H9 (cell line): Measurements from ENCODE around the gene TESK2. TPM values are rescaled to one million over a fixed set of nuclear protein-coding genes. Genes with fewer than 3 reads are reported as not detected.

Experiments used
- DNase-seq: peaks from one replicate; pipeline ENCODE4 v3.0.0-alpha.2; 2017
- H2AFZ ChIP-seq: one replicate; pipeline ENCODE4 v1.6.1; 2013; ENCODE audit warnings: mild to moderate bottlenecking, low read length, control low read depth, moderate library complexity
- H2AK5ac ChIP-seq: 2 replicates; pipeline ENCODE4 v1.6.1; 2013; ENCODE audit warnings: low read length, control low read depth, mixed read lengths; ENCODE audit not compliant: insufficient read length
- H2BK120ac ChIP-seq: one replicate; pipeline ENCODE4 v1.6.1; 2013; ENCODE audit warnings: low read depth, mild to moderate bottlenecking, low read length, control low read depth, inconsistent platforms; ENCODE audit not compliant: poor library complexity, severe bottlenecking
- H2BK12ac ChIP-seq: 2 replicates; pipeline ENCODE4 v1.6.1; 2013; ENCODE audit warnings: low read length, control low read depth, mixed read lengths, low read depth; ENCODE audit not compliant: insufficient read length
- H2BK15ac ChIP-seq: 2 replicates; pipeline ENCODE4 v1.6.1; 2013; ENCODE audit warnings: low read depth, low read length, control low read depth
- H2BK20ac ChIP-seq: one replicate; pipeline ENCODE4 v1.6.1; 2013; ENCODE audit warnings: low read depth, mild to moderate bottlenecking, low read length, control low read depth, inconsistent platforms; ENCODE audit not compliant: poor library complexity, severe bottlenecking
- H2BK5ac ChIP-seq: 2 replicates; pipeline ENCODE4 v1.6.1; 2013; ENCODE audit warnings: low read length, control low read depth, mixed read lengths; ENCODE audit not compliant: insufficient read length
- H3K14ac ChIP-seq: 2 replicates; pipeline ENCODE4 v1.6.1; 2013; ENCODE audit warnings: low read length, control low read depth; ENCODE audit not compliant: insufficient read depth
- H3K18ac ChIP-seq: 2 replicates; pipeline ENCODE4 v1.6.1; 2013; ENCODE audit warnings: low read depth, mild to moderate bottlenecking, mixed read lengths, low read length, control low read depth; ENCODE audit not compliant: insufficient read length
- H3K23ac ChIP-seq: 2 replicates; pipeline ENCODE4 v1.6.1; 2013; ENCODE audit warnings: low read length, control low read depth, mixed read lengths, low read depth; ENCODE audit not compliant: insufficient read length
- H3K23me2 ChIP-seq: 2 replicates; pipeline ENCODE4 v1.6.1; 2013; ENCODE audit warnings: low read depth, mild to moderate bottlenecking, mixed read lengths, low read length, control low read depth; ENCODE audit not compliant: insufficient read length, poor library complexity, severe bottlenecking
- H3K27ac ChIP-seq: 2 replicates; pipeline ENCODE4 v1.5.1; 2013; ENCODE audit warnings: low read length, control low read depth, mixed read lengths, low read depth; ENCODE audit not compliant: insufficient read length
- H3K27me3 ChIP-seq: 2 replicates; pipeline ENCODE4 v1.6.1; 2013; ENCODE audit warnings: low read length, control low read depth, inconsistent platforms; ENCODE audit not compliant: insufficient read depth
- H3K4ac ChIP-seq: 2 replicates; pipeline ENCODE4 v1.6.1; 2013; ENCODE audit warnings: low read depth, mild to moderate bottlenecking, control low read depth, inconsistent platforms, low read length, moderate library complexity
- H3K4me1 ChIP-seq: 2 replicates; pipeline ENCODE4 v1.6.1; 2013; ENCODE audit warnings: low read length, control low read depth, inconsistent platforms; ENCODE audit not compliant: insufficient read depth
- H3K4me2 ChIP-seq: 2 replicates; pipeline ENCODE4 v1.6.1; 2013; ENCODE audit warnings: low read length, control low read depth, mixed read lengths; ENCODE audit not compliant: insufficient read length, insufficient read depth
- H3K56ac ChIP-seq: 2 replicates; pipeline ENCODE4 v1.6.1; 2013; ENCODE audit warnings: low read depth, mild to moderate bottlenecking, mixed read lengths, low read length, control low read depth; ENCODE audit not compliant: insufficient read length
- H3K79me1 ChIP-seq: 2 replicates; pipeline ENCODE4 v1.6.1; 2013; ENCODE audit warnings: low read depth, mild to moderate bottlenecking, moderate library complexity, low read length, control low read depth, inconsistent platforms; ENCODE audit not compliant: insufficient read depth, poor library complexity, severe bottlenecking
- H3K79me2 ChIP-seq: 2 replicates; pipeline ENCODE4 v1.6.1; 2013; ENCODE audit warnings: low read length, control low read depth, inconsistent platforms; ENCODE audit not compliant: insufficient read depth
- H3K9ac ChIP-seq: 2 replicates; pipeline ENCODE4 v1.6.1; 2013; ENCODE audit warnings: low read length, control low read depth, mixed read lengths; ENCODE audit not compliant: insufficient read length; ENCODE audit errors: extremely low read depth
- H3K9me3 ChIP-seq: one replicate; pipeline ENCODE4 v1.6.1; 2013; ENCODE audit warnings: low read depth, low read length, inconsistent platforms; ENCODE audit not compliant: control insufficient read depth
- H3T11ph ChIP-seq: one replicate; pipeline ENCODE4 v1.6.1; 2013; ENCODE audit warnings: mild to moderate bottlenecking, low read length, control low read depth, inconsistent platforms
- H4K20me1 ChIP-seq: one replicate; pipeline ENCODE4 v1.6.1; 2013; ENCODE audit not compliant: control insufficient read depth, insufficient read length, insufficient read depth
- H4K5ac ChIP-seq: 2 replicates; pipeline ENCODE4 v1.6.1; 2013; ENCODE audit warnings: low read depth, mild to moderate bottlenecking, mixed read lengths, low read length, control low read depth; ENCODE audit not compliant: insufficient read length
- H4K8ac ChIP-seq: replicated peaks from 2 replicates; pipeline ENCODE4 v1.6.1; 2013; ENCODE audit warnings: low read length, control low read depth, mixed read lengths, low read depth; ENCODE audit not compliant: insufficient read length
- H4K91ac ChIP-seq: 2 replicates; pipeline ENCODE4 v1.6.1; 2013; ENCODE audit warnings: low read depth, mild to moderate bottlenecking, moderate library complexity, mixed read lengths, low read length, control low read depth; ENCODE audit not compliant: insufficient read length
- H3K27ac Mint-ChIP-seq, 3 experiments: 2 replicates in 2 of 3; 3 replicates in 1 of 3; pipeline ENCODE4 v1.8.0; 2020 to 2021; ENCODE audit warnings: mixed read lengths in 3 of 3, mild to moderate bottlenecking in 1 of 3, moderate library complexity in 1 of 3
- H3K27me3 Mint-ChIP-seq: 2 replicates; pipeline ENCODE4 v1.8.0; 2021; ENCODE audit warnings: low read depth, mild to moderate bottlenecking, moderate library complexity, mixed read lengths
- H3K36me3 Mint-ChIP-seq, 3 experiments: 2 replicates in 2 of 3; 3 replicates in 1 of 3; pipeline ENCODE4 v1.8.0; 2020 to 2021; ENCODE audit warnings: low read depth in 3 of 3, mixed read lengths in 3 of 3; ENCODE audit not compliant: insufficient read depth in 1 of 3
- H3K4me1 Mint-ChIP-seq, 2 experiments: 2 replicates each; pipeline ENCODE4 v1.8.0; 2020; ENCODE audit warnings: mixed read lengths in 2 of 2
- H3K4me3 Mint-ChIP-seq, 2 experiments: 2 replicates in 1 of 2; 3 replicates in 1 of 2; pipeline ENCODE4 v1.8.0; 2020 to 2021; ENCODE audit warnings: mild to moderate bottlenecking in 2 of 2, mixed read lengths in 2 of 2, moderate library complexity in 1 of 2
- H3K9me3 Mint-ChIP-seq, 2 experiments: 2 replicates in 1 of 2; 3 replicates in 1 of 2; pipeline ENCODE4 v1.8.0; 2020; ENCODE audit warnings: mild to moderate bottlenecking in 2 of 2, mixed read lengths in 2 of 2, moderate library complexity in 1 of 2
- CTCF ChIP-seq: fragments of 200-600 bp; sonication (generic); conservative IDR thresholded peaks from 3 replicates; pipeline ENCODE4 v1.8.0; 2021; ENCODE audit warnings: antibody characterized with exemption, mild to moderate bottlenecking
- WGBS: extraction: QIAGEN DNeasy Blood & Tissue Kit; methylation state at CpG from one replicate; pipeline ENCODE4 v1.1.7; 2013; ENCODE audit warnings: missing lambda C conversion rate, low lambda C conversion rate, mixed read lengths; ENCODE audit not compliant: insufficient read length; ENCODE audit errors: extremely low coverage; 5-methylcytosine and 5-hydroxymethylcytosine counted together
- total RNA-seq: library from RNA; stranded (reverse); gene quantifications from 2 replicates; pipeline ENCODE4 v1.2.1, GENCODE V29; 2021

TESK2 gene
- total RNA-seq, 1 experiment from 2014 or later = 7.2 TPM

GRCh38 chr1:45442272-45442671 is 48.7 kb downstream of the TESK2 start:
- Histone ChIP-seq H3K4me2 (no peak overlapping the region), H2BK12ac (no peak overlapping the region), H4K8ac (no peak overlapping the region), H3T11ph (no peak overlapping the region), H3K18ac (no peak overlapping the region), H4K91ac (no peak overlapping the region), H3K79me2 (no peaks in the 10 kb centered on the region), H3K14ac (no peak overlapping the region), H3K23me2 (no peaks in the 10 kb centered on the region), H3K27ac (no peak overlapping the region), H2BK15ac (no peak overlapping the region), H2AK5ac (no peak overlapping the region), H3K9me3 (no peaks in the 10 kb centered on the region), H4K5ac (no peak overlapping the region), H3K56ac (no peak overlapping the region), H3K23ac (no peak overlapping the region), H3K4me1 (no peaks in the 10 kb centered on the region), H3K9ac (no peak overlapping the region), H2BK5ac (no peak overlapping the region), H2BK20ac (no peak overlapping the region), H3K79me1 (no peaks in the 10 kb centered on the region), H2BK120ac (no peak overlapping the region), H4K20me1 (no peaks in the 10 kb centered on the region), H3K27me3 (no peaks in the 10 kb centered on the region), H2AFZ (no peak overlapping the region), H3K4ac (no peak overlapping the region)
- no CpG with 5 or more reads among the region's 3 CpGs for WGBS
- Mint-ChIP-seq H3K4me3 (no peak overlapping the region), H3K4me1 (no peaks in the 10 kb centered on the region), H3K27me3 (no peaks in the 10 kb centered on the region), H3K27ac (no peak overlapping the region; a peak in 1 of 7 replicates), H3K9me3 (no peaks in the 10 kb centered on the region; a peak in 1 of 5 replicates), H3K36me3 (no peaks in the 10 kb centered on the region)
- DNase-seq = no peak
- TF ChIP-seq CTCF = no peak
